Stomach smooth muscle (tissue), 2 donors: ENCODE measurements around the gene TSNAXIP1.
A peak's percentile ranks its signal among the peaks of the same experiment; 100 is the strongest.
"Not testable (repeated sequence)": the region's sequence is repeated elsewhere in the genome, so short reads cannot be mapped to it uniquely, and the experiment has no call there.

Source experiments
- H3K27ac ChIP-seq: one replicate; pipeline ENCODE4 v1.7.0; 2013; ENCODE audit warnings: mild to moderate bottlenecking, low read length, inconsistent platforms
- H3K27me3 ChIP-seq, 2 donors: one replicate each; pipeline ENCODE4 v1.7.0; 2013; ENCODE audit warnings: low read length in 2 of 2; ENCODE audit not compliant: insufficient read depth in 2 of 2, control insufficient read depth in 1 of 2
- H3K36me3 ChIP-seq, 2 donors: one replicate each; pipeline ENCODE4 v1.7.0; 2013; ENCODE audit warnings: low read length in 2 of 2; ENCODE audit not compliant: control insufficient read depth in 2 of 2, insufficient read depth in 2 of 2
- H3K4me1 ChIP-seq: one replicate; pipeline ENCODE4 v1.7.0; 2013; ENCODE audit warnings: low read length; ENCODE audit not compliant: control insufficient read depth, insufficient read depth
- H3K4me3 ChIP-seq, 2 donors: one replicate each; pipeline ENCODE4 v1.7.0; 2013; ENCODE audit warnings: low read length in 2 of 2
- H3K9ac ChIP-seq, 2 donors: one replicate each; pipeline ENCODE4 v1.7.0; 2013; ENCODE audit warnings: low read length in 2 of 2, mild to moderate bottlenecking in 1 of 2
- H3K9me3 ChIP-seq, 2 donors: one replicate each; pipeline ENCODE4 v1.7.0; 2013; ENCODE audit warnings: low read length in 2 of 2; ENCODE audit not compliant: control insufficient read depth in 2 of 2
- donor health status: healthy.
- donor health status: Pancreatic carcinoma.

TSNAXIP1 gene

DNA sequence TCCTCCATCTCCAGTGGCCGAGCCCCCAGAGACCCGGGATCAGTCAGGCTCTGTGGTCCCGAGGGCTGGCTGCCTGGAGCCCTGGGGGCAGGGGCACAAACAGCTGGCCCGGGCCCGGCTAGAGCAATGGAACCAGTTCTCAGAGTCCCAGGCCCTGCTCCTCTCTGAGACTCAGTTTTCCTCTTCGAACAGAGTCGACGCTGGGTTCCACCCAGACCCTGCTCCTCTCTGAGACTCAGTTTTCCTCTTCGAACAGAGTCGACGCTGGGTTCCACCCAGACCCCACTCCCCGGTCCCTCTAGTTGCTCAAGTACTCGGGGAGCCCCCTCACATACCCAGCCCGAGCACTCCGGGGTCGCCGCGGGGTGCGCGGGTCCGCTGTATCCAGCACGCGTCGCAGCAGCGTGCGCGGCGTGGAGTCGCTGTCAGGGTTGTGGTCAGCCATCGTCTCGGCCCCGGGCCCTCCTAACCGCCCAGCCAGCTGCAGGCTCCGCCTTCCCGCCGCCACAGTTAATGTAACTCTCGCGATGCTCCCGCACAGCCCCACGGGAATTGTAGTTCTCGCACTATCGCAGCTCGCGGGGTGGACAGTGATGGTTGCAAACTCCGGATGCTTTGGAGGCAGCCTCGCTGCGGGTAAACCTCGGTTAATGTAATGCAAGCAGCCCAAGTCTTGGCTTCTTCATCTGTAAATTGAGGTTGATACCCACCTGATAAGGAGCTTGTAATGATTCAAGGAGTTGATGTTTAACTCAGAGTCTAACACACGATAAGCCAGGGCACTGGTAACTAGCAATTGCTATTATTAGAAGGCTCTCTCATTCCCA lies 26.9 kb downstream of the TSNAXIP1 start:
- H3K4me3 ChIP-seq = peak overlapping the region; percentile 86 to 88
- H3K27me3 ChIP-seq = no peaks in the 10 kb centered on the region
- no peaks in the 10 kb centered on the region for H3K9me3 ChIP-seq
- peak overlapping the region; percentile 90 to 94 for H3K9ac ChIP-seq
- H3K4me1 ChIP-seq = peaks cover 19% of the 10 kb centered on the region
- H3K36me3 ChIP-seq = peaks cover 23 to 35% of the 10 kb centered on the region in 2 donors
- H3K27ac ChIP-seq = peak overlapping the region; percentile 1

DNA sequence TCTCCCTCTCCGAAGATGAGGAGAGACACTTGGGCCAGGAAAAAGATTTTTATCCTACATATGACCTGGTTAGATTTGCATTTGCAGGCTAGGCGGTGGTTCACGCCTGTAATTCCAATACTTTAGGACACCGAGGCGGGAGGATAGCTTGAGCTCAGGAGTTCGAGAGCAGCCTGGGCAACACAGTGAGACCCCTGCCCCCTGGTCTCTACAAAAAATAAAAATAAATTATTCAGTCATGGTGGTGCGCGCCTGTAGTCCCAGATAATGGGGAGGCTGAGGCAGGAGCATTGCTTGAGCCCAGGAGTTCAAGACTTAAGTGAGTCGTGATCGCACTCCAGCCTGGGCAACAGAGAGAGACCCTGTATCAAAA lies 27.5 kb downstream of the TSNAXIP1 start:
- H3K36me3 ChIP-seq = peaks cover 20 to 29% of the 10 kb centered on the region in 2 donors

DNA sequence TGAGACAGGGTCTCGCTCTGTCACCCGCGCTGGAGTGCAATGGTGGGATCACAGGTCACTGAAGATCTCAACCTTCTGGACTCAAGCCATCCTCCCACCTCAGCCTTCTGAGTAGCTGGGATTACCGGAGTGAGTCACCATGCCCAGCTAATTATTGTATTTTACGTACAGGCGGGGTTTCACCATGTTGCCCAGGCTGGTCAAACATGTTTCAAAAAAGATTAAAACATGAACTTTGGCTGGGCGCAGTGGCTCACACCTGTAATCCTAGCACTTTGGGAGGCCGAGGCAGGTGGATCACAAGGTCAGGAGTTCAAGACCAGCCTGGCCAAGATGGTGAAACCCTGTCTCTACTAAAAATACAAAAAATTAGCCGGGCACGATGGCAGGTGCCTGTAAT lies 30.5 kb downstream of the TSNAXIP1 start:
- not testable (repeated sequence) for H3K27me3 ChIP-seq, H3K9ac ChIP-seq, H3K27ac ChIP-seq, H3K9me3 ChIP-seq, H3K36me3 ChIP-seq, H3K4me3 ChIP-seq
- peaks cover 25% of the 10 kb centered on the region for H3K4me1 ChIP-seq

More for the DNA sequence above, 27.5 kb downstream of the TSNAXIP1 start:
- Histone ChIP-seq H3K4me3 (peak overlapping the region; percentile 86 to 88), H3K27me3 (no peaks in the 10 kb centered on the region), H3K9me3 (no peaks in the 10 kb centered on the region), H3K4me1 (peaks cover 19% of the 10 kb centered on the region), H3K9ac (peak overlapping the region; percentile 90 to 94), H3K27ac (peak overlapping the region; percentile 1)

DNA sequence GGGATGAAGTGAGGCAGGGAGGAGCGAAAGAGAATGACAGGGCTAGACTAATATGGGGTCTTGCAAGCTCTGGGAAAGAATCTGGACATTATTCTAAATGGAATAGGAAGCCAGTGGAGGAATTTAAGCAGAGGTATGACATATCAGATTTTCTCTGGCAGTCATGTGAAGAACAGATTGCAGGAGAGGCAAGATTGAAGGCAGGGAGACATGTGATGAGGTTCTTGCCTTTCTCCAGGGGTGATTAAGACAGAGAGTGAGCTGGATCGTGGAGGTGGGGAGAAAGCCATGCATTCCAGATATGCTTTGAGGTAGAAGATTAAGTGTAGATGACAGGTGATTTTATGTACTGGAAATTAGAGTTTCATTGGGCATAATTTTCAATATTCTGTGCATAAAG lies 31.1 kb downstream of the TSNAXIP1 start:
- Histone ChIP-seq H3K36me3 (no peaks in the 10 kb centered on the region), H3K4me3 (no peak overlapping the region), H3K27ac (no peak overlapping the region), H3K27me3 (no peaks in the 10 kb centered on the region), H3K9me3 (no peaks in the 10 kb centered on the region), H3K9ac (no peak overlapping the region), H3K4me1 (peaks cover 23% of the 10 kb centered on the region)

DNA sequence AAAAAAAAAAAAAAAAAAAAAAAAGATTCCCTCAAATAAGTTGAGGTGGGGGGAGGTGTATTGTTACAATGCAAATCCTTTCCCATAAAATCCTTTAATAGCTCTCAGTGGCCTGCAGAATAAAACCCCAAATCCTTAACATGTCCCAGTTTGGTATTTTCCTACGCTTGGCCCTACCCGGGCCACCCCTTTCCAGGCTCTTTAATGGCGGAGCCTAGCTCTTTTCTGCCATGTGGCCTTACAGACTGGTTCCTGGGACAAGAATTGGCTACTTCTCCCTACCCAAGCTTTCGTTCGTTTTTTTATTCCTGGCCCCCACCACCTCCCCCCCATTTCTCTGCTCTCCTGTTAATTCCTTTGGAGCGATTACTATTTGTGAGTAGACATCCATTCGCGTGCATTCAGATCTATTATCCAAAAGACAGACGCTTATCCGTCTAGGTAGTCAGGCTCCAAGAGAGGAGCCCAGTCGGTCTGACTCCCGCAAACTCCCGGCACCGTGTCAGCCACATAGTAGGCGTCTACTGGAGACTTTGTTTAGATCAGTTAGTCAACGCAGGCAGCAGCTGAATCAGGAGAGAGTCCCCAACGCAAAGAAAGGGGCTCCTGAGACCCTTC lies 34.6 kb downstream of the TSNAXIP1 start:
- Histone ChIP-seq H3K9ac (peak overlapping the region; percentile 83 to 95), H3K9me3 (no peaks in the 10 kb centered on the region), H3K27ac (peak overlapping the region; percentile 93), H3K4me3 (peak overlapping the region; percentile 81 to 96), H3K4me1 (peaks cover 47% of the 10 kb centered on the region), H3K27me3 (no peaks in the 10 kb centered on the region), H3K36me3 (no peaks in the 10 kb centered on the region)

DNA sequence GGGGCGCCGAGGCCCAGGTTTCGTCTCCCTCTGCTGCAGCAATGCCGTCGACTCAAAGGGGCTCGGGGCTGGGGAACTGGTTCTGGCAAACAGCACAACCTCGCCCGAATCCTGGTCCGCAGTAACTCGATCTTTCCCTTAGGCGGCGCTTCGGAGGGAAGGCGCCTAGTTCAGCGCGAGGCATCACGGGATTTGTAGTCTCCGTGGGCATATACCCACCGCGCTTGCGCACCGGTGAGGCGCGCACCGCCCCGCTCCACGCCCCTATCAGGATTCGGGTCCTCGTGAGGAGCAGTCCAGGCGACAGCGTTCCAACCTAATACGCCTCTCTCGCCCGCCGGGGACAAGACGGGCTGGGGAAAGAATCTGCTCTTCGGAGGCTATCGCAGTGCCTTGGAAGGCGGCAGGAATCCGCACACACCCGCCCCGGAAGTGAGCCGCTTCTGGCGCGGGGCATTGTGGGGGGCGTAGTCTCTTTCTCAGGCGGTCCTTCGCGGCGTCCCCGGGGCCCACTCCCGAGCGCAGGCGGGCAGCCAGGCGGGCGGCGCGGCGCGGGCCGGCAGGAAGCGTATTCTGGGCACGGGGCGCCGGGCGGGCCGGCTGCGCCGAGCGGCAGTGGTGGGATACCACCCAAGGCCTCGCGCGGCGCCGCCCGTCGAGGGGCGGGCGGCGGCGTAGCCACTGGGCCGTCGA lies 35.3 kb downstream of the TSNAXIP1 start, which contains the start of gene THAP11:
TSS of gene THAP11 (plus strand) at position 505 of the 693 bp plus-strand sequence. CDS start 235 bp downstream, outside the sequence.
- H3K27me3 ChIP-seq = no peaks in the 10 kb centered on the region
- H3K27ac ChIP-seq = peak within 1 kb of the TSS; percentile 93
- H3K4me1 ChIP-seq = peaks cover 48% of the 10 kb centered on the region
- H3K36me3 ChIP-seq = no peaks in the 10 kb centered on the region
- no peaks in the 10 kb centered on the region for H3K9me3 ChIP-seq
- H3K9ac ChIP-seq = peak within 1 kb of the TSS; percentile 83 to 95
- peak within 1 kb of the TSS; percentile 81 to 96 for H3K4me3 ChIP-seq

DNA sequence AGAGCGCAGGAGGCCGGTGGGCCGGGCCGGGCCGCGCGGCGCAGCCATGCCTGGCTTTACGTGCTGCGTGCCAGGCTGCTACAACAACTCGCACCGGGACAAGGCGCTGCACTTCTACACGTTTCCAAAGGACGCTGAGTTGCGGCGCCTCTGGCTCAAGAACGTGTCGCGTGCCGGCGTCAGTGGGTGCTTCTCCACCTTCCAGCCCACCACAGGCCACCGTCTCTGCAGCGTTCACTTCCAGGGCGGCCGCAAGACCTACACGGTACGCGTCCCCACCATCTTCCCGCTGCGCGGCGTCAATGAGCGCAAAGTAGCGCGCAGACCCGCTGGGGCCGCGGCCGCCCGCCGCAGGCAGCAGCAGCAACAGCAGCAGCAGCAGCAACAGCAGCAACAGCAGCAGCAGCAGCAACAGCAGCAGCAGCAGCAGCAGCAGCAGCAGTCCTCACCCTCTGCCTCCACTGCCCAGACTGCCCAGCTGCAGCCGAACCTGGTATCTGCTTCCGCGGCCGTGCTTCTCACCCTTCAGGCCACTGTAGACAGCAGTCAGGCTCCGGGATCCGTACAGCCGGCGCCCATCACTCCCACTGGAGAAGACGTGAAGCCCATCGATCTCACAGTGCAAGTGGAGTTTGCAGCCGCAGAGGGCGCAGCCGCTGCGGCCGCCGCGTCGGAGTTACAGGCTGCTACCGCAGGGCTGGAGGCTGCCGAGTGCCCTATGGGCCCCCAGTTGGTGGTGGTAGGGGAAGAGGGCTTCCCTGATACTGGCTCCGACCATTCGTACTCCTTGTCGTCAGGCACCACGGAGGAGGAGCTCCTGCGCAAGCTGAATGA lies 36.0 kb downstream of the TSNAXIP1 start:
- peak overlapping the region; percentile 93 for H3K27ac ChIP-seq
- H3K9ac ChIP-seq = peak overlapping the region; percentile 83 to 95
- H3K9me3 ChIP-seq = no peaks in the 10 kb centered on the region
- peaks cover 54% of the 10 kb centered on the region for H3K4me1 ChIP-seq
- peak overlapping the region; percentile 81 to 96 for H3K4me3 ChIP-seq
- no peaks in the 10 kb centered on the region for H3K27me3 ChIP-seq
- no peaks in the 10 kb centered on the region for H3K36me3 ChIP-seq

DNA sequence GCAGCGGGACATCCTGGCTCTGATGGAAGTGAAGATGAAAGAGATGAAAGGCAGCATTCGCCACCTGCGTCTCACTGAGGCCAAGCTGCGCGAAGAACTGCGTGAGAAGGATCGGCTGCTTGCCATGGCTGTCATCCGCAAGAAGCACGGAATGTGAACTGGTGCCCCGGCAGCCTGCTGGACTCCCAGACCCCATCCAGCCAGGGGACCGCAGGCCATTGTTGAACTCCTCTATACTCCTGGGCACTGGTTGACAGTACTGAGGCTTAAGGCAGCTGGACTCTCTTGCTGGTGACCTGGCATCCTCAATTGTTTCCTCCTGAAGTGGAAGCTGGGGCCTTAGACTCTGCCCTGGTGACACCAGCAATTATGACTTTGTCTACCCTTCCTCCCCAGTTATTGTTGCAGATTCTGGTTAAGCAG lies 36.7 kb downstream of the TSNAXIP1 start:
- H3K27me3 ChIP-seq = no peaks in the 10 kb centered on the region
- peak overlapping the region; percentile 93 for H3K27ac ChIP-seq
- H3K4me3 ChIP-seq = peak overlapping the region; percentile 81 to 96
- H3K4me1 ChIP-seq = peaks cover 60% of the 10 kb centered on the region
- no peaks in the 10 kb centered on the region for H3K9me3 ChIP-seq
- H3K9ac ChIP-seq = peak overlapping the region; percentile 83
- no peaks in the 10 kb centered on the region for H3K36me3 ChIP-seq

DNA sequence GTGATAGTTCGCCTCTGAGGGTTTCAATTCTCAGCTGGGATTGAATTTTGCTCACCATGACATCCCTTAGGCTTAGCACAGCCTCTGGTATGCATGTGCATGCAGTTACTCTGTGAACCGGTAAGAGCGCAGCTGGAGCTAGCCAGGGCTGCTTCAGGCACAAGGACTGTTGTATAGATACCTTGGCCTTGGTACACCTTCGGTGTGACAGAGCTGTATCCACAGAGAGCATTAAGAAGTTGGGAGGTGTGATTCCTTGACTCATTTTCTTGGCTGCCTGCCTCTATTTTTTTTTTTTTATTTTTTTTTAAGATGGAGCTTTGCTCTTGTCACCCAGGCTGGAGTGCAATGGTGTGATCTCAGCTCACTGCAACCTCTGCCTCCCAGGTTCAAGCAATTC lies 37.8 kb downstream of the TSNAXIP1 start:
- Histone ChIP-seq H3K9me3 (no peaks in the 10 kb centered on the region), H3K4me3 (peak overlapping the region; percentile 15 to 96), H3K9ac (peak overlapping the region; percentile 83), H3K36me3 (no peaks in the 10 kb centered on the region), H3K27me3 (no peaks in the 10 kb centered on the region), H3K27ac (peak overlapping the region; percentile 93), H3K4me1 (peaks cover 63% of the 10 kb centered on the region)
